ENCODE results near the gene SET. TPM values are rescaled to one million over a fixed set of nuclear protein-coding genes. Genes with fewer than 3 reads are reported as not detected.

Gene SET
- total and polyA plus RNA-seq, 2 of the 13 experiments (the other 11 are each of a cell fraction or from before 2014, with no cell fraction given) = 94.2 to 611 TPM

- TF ChIP-seq AHDC1 (CRISPR knock-in tag; IDR thresholded peaks at IDR 0.05; ENCODE audit: borderline replicate concordance) (no peak), ZNF589 (CRISPR knock-in tag; conservative IDR thresholded peaks at IDR 0.05) (no peak), ZNF563 (CRISPR knock-in tag; IDR thresholded peaks at IDR 0.05) (no peak)
Measured at GRCh38 chr9:128640603-128641002, 48.4 kb upstream of the SET start (continued).

- H3K4me2 ChIP-seq (ENCODE audit: low read depth, low read length) = no peak overlapping the region
- H3K36me3 ChIP-seq (replicated peaks in 1 of 2; ENCODE audit: control insufficient read depth in 1 of 2, insufficient read depth in 2 of 2, low read length in 2 of 2) = peaks cover 3 to 6% of the 10 kb centered on the region in 2 experiments; a peak in 2 of 5 replicates
- WGBS (ENCODE audit: low lambda C conversion rate) = 91% methylated on average over 12 of the region's 12 CpGs
- ChIA-PET POLR2A (no interaction called here), CTCF (ENCODE audit: low intra/inter-chr PET ratio, low total read pairs) (no interaction called here)
- DNase-seq (ENCODE audit: low spot score) (no peak), FAIRE-seq (no peak), ATAC-seq (no peak)
- H3K4me1 ChIP-seq (ENCODE audit: insufficient read depth, low read length) = no peaks in the 10 kb centered on the region
- no peaks in the 10 kb centered on the region for H4K20me1 ChIP-seq (ENCODE audit: insufficient read depth, low read length)
- intact Hi-C loops (cut with micrococcal nuclease; ENCODE audit: unreplicated experiment) (no loop called here), in situ Hi-C loops (cut with HindIII; ENCODE audit: extremely low pct_ligation_motif_present, low pct_unique_long_range_greater_than_20kb) (no loop called here)
- no peaks in the 10 kb centered on the region for H3K27me3 ChIP-seq (ENCODE audit: control insufficient read depth in 1 of 2, insufficient read depth in 2 of 2, low read length in 2 of 2)
- no TSS peak for BruUV-seq (replicated peaks)
- no peaks in the 10 kb centered on the region for H3K9me3 ChIP-seq (ENCODE audit: low read length)
- no peak overlapping the region for H3K9ac ChIP-seq (ENCODE audit: insufficient read depth, low read depth, low read length)
- no peak overlapping the region for H3K4me3 ChIP-seq (replicated peaks in 1 of 3; ENCODE audit: insufficient read depth in 1 of 3, low read depth in 2 of 3, low read length in 3 of 3)
- no peak overlapping the region for H3K27ac ChIP-seq (ENCODE audit: extremely low read length, insufficient read depth, low read length)
- no peaks in the 10 kb centered on the region for H3K79me2 ChIP-seq (ENCODE audit: insufficient read depth, low read length)
- H2AFZ ChIP-seq (ENCODE audit: low read length) = no peak overlapping the region
- no peak for TF ChIP-seq MAFG (CRISPR knock-in tag; IDR thresholded peaks at IDR 0.05)
- no peak for TF ChIP-seq TEF (CRISPR knock-in tag; IDR thresholded peaks at IDR 0.05)
- TF ChIP-seq SAFB2 (CRISPR knock-in tag; IDR thresholded peaks at IDR 0.05; ENCODE audit: borderline replicate concordance, low read depth) = no peak
- TF ChIP-seq PAXIP1 (CRISPR knock-in tag; conservative IDR thresholded peaks at IDR 0.05) = no peak
- no peak for TF ChIP-seq MLLT10 (CRISPR knock-in tag; IDR thresholded peaks at IDR 0.05)
- no peak for TF ChIP-seq ZNF512 (CRISPR knock-in tag; IDR thresholded peaks at IDR 0.05)
- TF ChIP-seq NFE2L1 (CRISPR knock-in tag; IDR thresholded peaks at IDR 0.05; ENCODE audit: borderline replicate concordance) = no peak
Measured at GRCh38 chr9:128642675-128643245, 46.3 kb upstream of the SET start.
